ENCODE results near the gene ABCA13.

GRCh38 chr7:48522692-48523091 is 351.4 kb downstream of the ABCA13 start:
- TF ChIP-seq, protein P1, sequence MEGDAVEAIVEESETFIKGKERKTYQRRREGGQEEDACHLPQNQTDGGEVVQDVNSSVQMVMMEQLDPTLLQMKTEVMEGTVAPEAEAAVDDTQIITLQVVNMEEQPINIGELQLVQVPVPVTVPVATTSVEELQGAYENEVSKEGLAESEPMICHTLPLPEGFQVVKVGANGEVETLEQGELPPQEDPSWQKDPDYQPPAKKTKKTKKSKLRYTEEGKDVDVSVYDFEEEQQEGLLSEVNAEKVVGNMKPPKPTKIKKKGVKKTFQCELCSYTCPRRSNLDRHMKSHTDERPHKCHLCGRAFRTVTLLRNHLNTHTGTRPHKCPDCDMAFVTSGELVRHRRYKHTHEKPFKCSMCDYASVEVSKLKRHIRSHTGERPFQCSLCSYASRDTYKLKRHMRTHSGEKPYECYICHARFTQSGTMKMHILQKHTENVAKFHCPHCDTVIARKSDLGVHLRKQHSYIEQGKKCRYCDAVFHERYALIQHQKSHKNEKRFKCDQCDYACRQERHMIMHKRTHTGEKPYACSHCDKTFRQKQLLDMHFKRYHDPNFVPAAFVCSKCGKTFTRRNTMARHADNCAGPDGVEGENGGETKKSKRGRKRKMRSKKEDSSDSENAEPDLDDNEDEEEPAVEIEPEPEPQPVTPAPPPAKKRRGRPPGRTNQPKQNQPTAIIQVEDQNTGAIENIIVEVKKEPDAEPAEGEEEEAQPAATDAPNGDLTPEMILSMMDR (IDR thresholded peaks at IDR 0.05; ENCODE audit: low read depth, low read length), result no peak
- no peak for TF ChIP-seq EZH2phosphoT487 (IDR thresholded peaks at IDR 0.05; ENCODE audit: low read depth)

All from OCI-LY3 (cell line).